Embryonic facial prominence (tissue), 1 donor: Measurements from ENCODE around the gene CFL2.
A peak's percentile ranks its signal among the peaks of the same experiment; 100 is the strongest.
"Not testable (repeated sequence)": the region's sequence is repeated elsewhere in the genome, so short reads cannot be mapped to it uniquely, and the experiment has no call there.

Experiments used
- DNase-seq: peaks from one replicate; pipeline ENCODE4 v3.0.0-alpha.2; 2016; ENCODE audit errors: extremely low spot score

CFL2 gene

DNA sequence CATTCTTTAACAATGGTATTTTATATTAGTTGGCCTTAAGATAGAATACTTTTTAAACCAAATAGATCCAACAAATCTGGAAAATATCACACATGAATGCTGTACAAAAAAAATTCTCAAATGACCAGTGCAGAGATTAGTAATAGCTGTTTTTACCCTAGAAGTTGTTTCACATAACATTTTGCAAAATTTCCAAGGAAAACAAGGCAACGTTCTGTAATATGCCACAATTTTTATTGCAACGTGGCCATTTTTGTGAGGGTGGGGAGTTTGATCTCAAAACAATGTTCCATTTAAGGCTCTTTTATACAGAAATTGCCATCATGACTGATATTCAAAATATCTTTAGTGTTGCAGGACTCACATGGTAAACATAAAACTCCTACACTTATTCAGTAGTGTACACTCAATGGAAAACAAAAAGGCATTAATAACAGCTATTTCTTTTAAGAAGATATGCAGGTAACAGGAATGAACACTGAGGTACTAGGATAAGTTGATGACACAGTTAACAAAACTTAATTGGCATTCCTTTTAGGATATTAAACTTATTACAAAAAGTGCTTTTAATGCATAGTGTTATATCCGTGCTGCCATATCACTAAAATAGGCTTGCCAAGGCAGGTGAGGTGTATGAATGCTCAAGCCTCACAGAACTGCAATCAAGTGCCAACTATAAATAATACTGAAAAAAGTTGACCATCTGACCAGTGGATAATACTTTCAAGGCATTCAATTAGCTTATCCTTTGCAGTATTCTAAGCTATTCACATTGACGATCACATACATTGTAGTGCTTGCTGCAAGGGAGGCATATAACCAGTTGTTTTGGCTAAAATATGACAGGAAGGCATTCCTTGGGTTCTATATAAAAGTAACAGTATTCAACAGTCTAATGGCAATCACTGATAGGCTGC lies 2.3 kb downstream of the CFL2 start:
- DNase-seq, result no peak

DNA sequence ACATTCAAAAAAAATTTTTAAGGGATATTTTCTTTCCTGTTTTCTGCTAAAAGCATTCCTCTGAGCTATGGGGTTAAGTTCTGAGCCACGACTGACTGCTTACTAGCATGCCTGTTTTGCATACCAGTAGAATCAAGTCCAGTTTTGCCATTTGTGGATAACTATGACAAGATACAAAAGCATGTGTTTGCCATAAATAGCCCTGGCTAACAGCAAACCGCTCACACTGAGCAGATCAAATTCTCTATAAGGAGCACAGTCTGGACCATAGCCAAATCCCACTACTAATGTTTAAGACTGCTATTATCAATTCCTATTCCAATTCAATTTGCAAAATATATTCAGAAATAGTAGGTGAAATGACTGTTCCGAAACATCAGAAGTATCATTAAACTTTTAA lies 3.2 kb downstream of the CFL2 start:
- peak; percentile 25 for DNase-seq

DNA sequence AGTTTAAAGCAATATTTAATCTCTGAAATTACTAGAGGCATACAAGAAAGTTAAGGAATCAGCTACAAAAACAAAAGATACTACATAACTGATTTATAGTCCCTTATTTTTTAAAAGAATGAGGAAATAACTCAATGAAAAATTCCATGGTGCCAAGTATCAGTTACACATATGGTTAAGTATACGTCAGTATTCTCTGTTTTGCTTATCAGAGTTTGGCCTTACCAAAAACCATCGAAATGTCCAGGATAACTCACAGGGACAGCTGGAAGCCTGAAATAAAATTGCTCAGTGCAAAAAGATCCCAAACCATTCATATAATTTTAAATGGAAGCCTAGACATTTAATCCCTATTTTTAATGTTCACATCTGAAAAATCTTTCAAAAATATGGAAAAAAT lies 3.6 kb downstream of the CFL2 start:
- DNase-seq, result no peak

DNA sequence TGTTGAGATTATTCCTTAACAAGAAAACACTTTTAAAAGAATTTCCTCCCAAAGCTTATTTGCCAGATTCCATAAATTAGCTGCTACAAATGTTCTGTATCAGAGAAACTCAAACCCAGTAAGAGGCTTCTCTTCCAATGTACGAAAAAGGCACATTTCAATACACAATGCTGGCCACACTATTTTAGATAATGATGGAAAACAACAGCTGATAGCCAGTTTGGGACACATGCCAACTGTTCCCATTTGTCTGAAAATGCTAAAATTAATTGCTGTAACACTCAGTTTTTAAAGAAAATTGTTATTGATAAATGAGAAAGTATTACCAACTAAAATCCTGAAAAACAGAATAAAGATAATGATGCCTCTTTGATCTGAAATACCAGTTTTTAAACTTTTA lies 4.4 kb downstream of the CFL2 start:
- no peak for DNase-seq

DNA sequence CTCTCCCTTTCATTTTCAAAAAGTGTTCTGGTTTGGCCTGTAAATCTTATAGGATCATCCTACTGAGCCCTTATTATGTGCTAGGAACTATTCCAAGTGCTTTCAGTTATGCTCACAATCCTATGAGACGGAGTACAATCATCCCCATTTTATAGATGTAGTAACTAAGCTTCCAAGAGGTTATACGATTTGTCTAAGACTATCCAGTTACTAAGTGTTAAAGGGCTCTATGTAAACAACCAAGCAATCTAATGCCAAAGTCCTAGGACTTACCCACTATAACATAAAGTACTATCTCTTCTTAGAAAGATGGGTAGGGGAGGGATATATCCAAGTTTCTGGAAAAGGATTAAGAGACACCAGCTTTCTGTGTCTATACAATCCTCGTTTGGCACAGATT lies 6.7 kb downstream of the CFL2 start:
- no peak for DNase-seq

DNA sequence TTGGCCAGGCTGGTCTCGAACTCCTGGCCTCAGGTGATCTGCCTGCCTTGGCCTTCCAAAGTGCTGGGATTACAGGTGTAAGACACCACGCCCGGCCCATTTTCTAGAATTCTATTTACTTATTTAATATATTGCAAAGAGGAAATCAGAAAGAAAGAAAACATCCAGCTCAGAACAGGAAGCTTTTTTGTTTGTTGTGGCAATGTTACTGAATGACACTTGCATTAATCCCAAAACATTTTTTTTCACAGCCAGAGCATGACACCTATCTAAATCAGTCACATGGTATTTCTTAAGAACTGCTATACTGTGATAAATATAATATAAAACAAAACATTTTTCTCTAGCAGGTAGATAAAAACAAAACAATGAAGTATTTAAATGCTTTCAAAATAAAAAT lies 12.6 kb downstream of the CFL2 start:
- DNase-seq, result no peak

DNA sequence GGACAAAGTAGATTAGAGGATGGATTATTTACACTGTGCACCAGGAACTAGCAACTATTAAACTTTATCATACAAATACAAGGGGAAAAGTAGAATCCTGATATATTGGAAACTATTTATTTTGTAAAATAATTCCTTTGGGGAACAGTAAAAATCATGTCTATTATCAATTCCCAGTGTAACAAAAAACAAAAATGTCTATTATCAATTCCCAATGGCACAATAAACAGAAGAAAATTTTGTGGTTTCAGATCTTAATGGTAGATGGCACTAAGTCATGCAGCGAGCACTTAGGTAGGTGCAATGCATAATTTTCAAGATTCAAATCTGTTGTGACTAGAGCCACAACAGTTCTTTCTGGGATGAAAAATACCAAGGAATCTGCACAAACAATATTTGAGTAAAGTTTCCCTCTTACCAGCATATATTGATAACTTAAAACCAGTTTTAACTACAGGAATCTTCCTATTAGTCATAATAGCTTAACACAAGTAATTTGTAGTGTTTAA lies 13.7 kb downstream of the CFL2 start:
- DNase-seq, result no peak

DNA sequence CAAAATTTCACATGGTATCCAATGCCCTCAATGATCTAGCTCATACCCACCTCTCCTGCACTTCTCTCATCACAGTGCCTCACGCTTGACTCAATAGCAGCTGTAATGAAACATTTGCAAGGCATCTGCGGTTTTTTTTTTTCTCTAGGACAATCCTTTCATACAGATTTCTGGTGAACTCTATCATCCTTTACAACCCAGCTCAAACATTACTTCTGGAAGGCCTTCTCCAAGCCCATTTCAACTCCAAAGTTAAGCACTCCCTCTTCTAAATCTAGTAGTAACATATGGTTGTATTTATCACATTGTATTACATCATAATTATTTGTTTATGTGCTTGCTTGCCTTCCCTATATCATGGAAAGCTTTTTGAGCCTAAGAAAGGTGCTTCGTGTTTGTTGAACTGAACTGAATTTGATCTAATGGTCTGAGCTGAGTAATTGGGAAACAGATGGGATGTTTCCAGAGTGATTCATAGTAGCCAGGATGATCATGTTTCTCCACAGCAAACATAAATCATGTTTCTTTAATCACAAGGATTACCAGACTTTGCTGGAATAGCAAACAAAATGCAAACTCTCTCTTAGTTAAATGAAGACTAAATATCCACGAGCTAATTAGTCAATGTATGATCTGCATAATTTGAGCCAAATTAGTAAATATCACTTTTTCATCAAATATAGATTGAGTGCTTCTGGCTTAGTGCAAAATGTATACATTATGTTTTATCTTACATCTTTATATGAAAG lies 14.3 kb downstream of the CFL2 start:
- DNase-seq, result no peak

DNA sequence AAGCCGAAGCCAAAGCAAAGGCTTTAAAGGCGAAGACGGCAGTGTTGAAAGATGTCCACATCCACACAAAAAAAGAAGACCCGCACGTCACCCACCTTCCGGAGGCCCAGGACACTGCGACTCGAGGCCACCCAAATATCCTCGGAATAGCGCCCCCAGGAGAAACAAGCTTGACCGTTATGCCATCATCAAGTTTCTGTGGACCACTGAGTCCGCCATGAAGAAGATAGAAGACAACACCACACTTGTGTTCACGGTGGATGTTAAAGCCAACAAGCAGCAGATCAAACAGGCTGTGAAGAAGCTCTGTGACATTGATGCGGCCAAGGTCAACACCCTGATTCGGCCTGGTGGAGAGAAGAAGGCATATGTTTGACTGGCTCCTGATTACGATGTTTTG lies 20.2 kb downstream of the CFL2 start:
- not testable (repeated sequence) for DNase-seq

DNA sequence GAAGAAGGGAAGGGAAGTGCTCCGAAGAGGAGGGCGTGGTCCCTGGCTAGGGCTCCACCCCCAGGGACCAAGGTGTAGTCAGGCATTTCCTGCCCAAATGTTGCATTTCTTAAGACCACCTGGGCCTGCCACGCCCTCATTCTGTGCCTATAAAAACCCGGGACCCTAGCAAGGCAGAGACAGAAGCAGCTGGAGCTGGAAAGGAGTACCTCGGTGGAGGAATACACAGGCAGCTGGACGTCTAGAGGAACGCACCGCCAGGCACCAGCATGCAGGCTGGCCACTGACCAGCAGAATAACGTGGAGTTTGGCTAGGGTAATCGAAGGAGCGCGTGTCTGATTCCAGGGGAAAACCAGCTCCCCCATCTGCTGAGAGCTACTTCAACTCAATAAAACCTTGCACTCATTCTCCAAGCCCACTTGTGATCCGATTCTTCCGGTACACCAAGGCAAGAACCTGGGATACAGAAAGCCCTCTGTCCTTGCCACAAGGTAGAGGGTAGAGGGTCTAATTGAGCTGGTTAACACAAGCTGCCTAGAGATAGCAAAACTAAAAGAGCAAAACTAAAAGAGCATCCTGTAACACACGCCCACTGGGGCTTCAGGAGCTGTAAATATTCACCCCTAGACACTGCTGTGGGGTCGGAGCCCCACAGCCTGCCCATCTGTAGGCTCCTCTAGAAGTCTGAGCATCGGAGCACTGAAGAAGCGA lies 21.0 kb downstream of the CFL2 start:
- DNase-seq, result no peak

DNA sequence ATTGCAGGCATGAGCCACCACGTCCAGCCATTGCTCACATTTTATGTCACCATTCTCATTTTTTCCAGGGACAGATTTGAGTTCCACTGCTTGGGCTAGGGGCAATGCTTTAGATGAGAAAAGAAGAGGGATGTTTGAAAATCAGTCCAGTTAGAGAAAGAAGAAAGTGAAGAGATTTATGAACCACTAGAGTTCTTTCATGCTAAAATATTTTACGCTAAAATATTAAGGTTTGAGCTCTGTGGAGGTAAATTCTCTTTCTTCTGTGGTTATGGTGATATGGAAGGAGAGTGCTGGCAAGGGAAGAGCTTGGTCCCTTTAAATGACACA lies 21.5 kb downstream of the CFL2 start:
- no peak for DNase-seq

DNA sequence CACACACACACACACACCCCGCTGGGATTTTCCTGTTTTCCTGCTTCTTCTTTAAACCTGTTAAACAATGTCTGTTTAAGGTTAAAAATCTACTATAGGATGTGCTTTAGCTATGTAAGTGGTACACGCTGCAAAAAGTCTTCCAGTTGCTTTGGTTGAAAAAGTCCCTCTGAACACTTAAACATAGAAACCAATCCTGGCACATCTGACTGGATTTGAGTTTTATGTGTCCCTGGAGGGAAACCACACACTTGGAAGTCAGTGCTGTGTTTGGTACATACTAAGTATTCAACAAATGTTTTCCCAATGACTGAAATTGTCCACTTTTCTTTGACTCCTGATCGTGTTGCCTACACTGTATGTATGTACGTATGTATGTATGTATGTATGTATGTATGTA lies 22.0 kb downstream of the CFL2 start:
- DNase-seq, result no peak

DNA sequence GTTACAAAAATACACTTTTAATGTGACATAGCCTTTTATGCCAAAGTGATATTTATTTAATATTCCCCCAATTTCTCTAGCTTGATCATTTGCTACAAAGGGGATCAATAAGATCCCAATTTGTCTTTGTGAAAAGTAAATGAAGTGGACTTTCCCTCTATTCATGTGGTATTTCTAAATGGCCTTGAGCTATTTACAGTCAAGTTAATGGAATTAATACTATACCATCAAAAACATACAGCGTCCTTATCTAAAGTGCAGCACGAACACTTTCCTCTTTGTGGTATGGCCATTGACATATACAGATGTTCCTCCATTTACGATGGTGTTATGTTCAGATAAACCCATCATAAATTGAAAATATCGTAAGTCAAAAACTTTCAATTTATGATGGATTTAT lies 23.2 kb downstream of the CFL2 start:
- no peak for DNase-seq

DNA sequence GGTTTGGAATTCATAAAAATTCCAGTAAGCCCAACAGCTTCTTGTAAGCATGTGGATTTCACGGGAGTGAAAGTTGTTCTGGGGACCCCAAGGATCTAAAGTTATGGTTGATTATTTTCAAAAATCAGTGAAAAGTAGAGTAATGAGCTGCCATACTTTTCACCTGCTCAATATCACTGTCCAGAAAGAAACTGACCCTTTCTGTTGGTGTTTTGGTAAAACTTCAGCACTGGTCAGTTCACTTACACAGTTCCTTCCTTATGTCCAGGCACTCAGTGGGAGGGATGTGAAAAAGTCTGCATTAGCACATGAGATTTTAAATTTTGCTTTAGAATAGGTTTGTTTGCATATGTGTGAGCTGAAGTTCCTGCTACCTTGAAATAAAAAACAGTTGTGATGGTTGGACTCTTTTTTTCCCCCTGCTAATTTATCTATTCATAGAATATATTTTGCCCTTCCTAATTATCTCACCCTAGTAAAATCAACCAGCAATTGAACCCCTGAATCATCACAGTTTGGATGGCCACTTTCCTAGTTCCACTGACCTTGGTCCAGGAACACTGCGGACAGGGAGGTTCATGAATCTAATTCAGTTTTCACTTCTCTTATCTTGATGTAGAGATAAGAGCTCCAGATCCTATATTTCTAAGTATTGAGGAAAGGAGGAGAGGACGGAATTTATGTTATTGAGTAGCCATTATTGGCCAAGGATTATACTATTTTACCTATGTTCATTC lies 25.8 kb downstream of the CFL2 start:
- DNase-seq, result no peak

DNA sequence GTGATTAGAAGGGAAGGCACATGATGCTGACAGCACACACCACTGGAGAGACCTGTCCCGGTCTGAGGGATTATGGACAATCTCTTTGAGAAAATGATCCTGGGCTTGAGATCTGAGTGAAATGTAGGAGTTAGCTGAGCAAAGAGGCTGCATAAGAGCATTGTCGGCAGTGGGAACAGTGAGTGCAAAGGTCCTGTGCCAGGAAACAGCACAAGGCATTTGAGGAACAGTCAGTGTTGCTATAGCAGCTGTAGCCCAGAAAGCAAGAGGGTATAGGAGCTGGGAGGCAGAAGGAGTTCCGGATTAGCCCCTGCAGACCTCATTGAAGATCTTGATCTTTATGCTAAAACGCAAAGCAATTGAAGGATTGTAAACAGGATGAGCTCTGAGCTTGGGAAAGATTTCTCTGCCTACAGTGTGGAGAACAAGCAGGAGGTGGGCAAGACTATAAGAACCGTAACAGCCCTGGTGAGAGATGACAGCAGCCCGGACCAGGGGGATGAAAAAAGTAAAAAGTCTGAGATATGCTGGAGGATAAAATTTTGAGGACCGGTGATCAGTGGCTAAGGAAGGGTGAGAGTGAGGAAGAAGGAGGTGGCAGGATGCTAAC lies 28.5 kb downstream of the CFL2 start:
- no peak for DNase-seq

DNA sequence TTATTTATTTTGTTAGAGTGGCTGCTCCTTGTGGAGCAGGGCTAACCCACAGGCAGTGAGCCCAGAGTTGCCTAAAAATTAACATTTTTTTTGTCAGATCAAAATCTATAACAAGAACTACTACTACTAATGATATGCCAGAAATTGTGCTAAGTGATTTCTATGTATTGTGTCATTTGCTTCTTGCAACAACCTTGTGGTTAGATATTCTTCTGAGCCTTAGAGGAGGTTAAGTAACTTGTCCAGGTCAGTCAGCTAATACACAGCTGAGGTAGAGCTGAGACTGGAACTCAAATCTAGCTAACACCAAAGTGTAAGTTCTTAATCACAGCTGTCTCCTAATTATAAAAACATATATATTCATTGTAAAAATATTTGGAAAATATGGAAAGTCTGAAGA lies 29.8 kb downstream of the CFL2 start:
- no peak for DNase-seq

DNA sequence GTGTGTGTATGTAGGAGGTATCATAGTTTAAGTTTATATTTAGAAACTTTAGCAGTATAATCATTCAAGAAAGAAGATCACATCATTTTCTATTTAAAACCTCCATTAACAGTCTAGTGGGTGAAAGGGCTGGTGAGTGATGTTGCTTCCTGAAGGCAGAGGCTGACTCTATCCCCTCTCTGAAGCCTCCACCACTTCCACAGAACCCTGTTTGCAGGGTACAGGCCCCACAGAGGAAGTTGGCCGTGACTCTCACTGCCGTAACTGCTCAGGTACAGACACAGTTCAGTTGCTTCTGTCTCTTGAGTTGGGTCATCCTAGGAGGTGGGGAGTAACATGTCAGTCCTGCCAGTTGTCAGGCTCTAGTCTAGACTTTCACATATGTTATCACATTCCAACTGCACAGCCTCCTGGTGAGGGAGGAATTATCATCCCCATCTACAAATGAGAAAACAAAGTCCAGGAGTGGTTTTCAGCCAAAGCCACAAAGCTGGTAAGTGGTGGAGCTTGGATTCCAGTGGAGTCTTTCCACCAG lies 31.5 kb downstream of the CFL2 start:
- DNase-seq, result no peak

DNA sequence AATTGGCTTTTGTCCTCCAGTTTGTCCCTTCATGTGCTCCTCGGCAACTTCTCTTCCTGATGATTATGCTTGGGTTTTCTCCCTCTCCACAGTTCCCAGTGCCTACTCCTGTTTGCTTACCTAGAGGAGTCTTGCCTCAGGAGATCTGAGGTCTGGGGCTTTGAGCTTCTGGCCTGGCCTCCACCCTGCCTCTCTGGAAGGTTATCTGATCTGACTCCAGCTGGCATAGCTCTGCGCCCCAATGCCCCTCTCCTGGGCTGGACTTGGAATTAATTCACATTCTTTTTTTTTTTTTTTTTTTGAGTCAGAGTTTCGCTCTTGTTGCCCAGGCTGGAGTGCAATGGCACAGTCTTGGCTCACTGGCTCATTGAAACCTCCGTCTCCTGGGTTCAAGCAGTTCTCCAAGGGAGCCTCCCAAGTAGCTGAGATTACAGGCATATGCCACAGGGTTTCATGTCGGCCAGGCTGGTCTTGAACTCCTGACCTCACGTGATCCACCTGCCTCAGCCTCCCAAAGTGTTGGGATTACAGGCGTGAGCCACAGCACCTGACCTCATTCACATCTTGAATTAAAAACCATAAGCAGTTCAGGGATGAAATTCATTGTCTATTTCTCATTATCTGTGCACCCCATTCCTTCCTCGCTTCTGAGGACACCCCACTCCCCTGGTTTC lies 33.5 kb downstream of the CFL2 start:
- DNase-seq, result no peak

DNA sequence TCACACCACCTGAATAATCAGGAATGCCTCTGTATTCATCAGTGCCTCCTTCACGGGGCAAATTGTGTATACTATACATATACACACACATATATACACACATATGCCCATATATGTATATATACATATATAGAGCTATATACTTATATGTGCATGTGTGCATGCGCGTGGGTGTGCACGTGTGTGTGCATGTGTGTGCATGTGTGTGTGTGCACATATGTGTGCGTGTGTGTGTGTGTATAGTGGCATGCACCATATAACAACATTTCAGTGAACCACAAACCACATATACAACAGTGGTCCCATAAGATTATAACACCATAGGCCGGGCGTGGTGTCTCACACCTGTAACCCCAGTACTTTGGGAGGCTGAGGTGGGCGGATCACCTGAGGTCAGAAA lies 35.7 kb downstream of the CFL2 start:
- DNase-seq, result no peak

DNA sequence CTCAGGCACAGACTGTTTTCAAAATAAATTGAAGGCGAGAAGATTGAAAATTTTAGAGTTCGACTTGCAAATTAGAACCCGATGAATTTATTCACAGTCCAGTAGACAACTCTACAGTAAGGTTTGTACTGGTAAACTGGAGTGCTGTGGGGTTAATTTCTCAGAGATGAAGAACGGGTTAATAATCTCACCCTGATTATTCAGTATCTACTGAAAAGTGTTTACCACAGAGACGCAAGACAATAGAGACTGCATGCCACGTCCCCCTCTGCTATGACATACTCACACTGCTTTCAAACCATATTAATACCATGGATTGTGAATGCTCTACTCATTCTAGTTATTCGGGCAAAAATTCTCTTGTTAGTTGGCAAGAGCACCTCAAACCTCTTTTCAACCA lies 36.1 kb downstream of the CFL2 start:
- DNase-seq, result no peak
